ENCODE data around the gene ARCN1. TPM values are rescaled to one million over a fixed set of nuclear protein-coding genes. Genes with fewer than 3 reads are reported as not detected.

Gene ARCN1
- total RNA-seq, 2 experiments from 2014 or later: 107 to 108 TPM

GRCh38 chr11:118612378-118612777 lies 40.2 kb downstream of the ARCN1 start:
- Mint-ChIP-seq H3K27me3 (peaks cover 19% of the 10 kb centered on the region), H3K36me3 (peaks cover 1% of the 10 kb centered on the region), H3K4me1 (peaks cover 19% of the 10 kb centered on the region), H3K9me3 (no peaks in the 10 kb centered on the region), H3K27ac (no peak overlapping the region), H3K4me3 (no peak overlapping the region)
- DNase-seq (no peak), ATAC-seq (ENCODE audit: low read depth) (no peak)
- POLR2A ChIA-PET: interaction anchor here (1.1 kb wide), 1 partner anchor 10 kb away, joined by 3 read pairs; no protein-coding TSS in a partner anchor

- H3K36me3 Mint-ChIP-seq: peaks cover 1% of the 10 kb centered on the region
- DNase-seq (peak; percentile 21), ATAC-seq (ENCODE audit: low read depth) (no peak)
- H3K4me3 Mint-ChIP-seq: no peak overlapping the region
- peaks cover 11% of the 10 kb centered on the region for H3K27me3 Mint-ChIP-seq
- peaks cover 9% of the 10 kb centered on the region for H3K4me1 Mint-ChIP-seq
- POLR2A ChIA-PET: no interaction called here
- no peaks in the 10 kb centered on the region for H3K9me3 Mint-ChIP-seq
- no peak overlapping the region for H3K27ac Mint-ChIP-seq
Observed at GRCh38 chr11:118614511-118614910, 42.3 kb downstream of the ARCN1 start.

- ATAC-seq (ENCODE audit: low read depth) (no peak), DNase-seq (peak; percentile 8)
- POLR2A ChIA-PET: no interaction called here
- Mint-ChIP-seq H3K4me3 (no peak overlapping the region), H3K9me3 (no peaks in the 10 kb centered on the region), H3K4me1 (peaks cover 6% of the 10 kb centered on the region), H3K27me3 (peaks cover 7% of the 10 kb centered on the region), H3K27ac (no peak overlapping the region), H3K36me3 (peaks cover 1% of the 10 kb centered on the region)
Observed at GRCh38 chr11:118615282-118615975, 43.2 kb downstream of the ARCN1 start.

- Mint-ChIP-seq H3K36me3 (peaks cover 1% of the 10 kb centered on the region), H3K27me3 (peaks cover 11% of the 10 kb centered on the region), H3K9me3 (no peaks in the 10 kb centered on the region), H3K4me1 (peaks cover 8% of the 10 kb centered on the region), H3K27ac (no peak overlapping the region), H3K4me3 (no peak overlapping the region)
- POLR2A ChIA-PET: no interaction called here
- no peak for ATAC-seq (ENCODE audit: low read depth)
- DNase-seq: peak; percentile 22
Observed at GRCh38 chr11:118615976-118616371, 43.8 kb downstream of the ARCN1 start.

- H3K27ac Mint-ChIP-seq: no peak overlapping the region
- H3K27me3 Mint-ChIP-seq: peaks cover 18% of the 10 kb centered on the region
- peak; percentile 21 for DNase-seq
- no peak overlapping the region for H3K4me3 Mint-ChIP-seq
- no peaks in the 10 kb centered on the region for H3K36me3 Mint-ChIP-seq
- no peak for ATAC-seq (ENCODE audit: low read depth)
- POLR2A ChIA-PET: no interaction called here
- H3K4me1 Mint-ChIP-seq: peaks cover 6% of the 10 kb centered on the region
- no peaks in the 10 kb centered on the region for H3K9me3 Mint-ChIP-seq
Observed at GRCh38 chr11:118618115-118618990, 46.1 kb downstream of the ARCN1 start.

GRCh38 chr11:118618991-118619375 lies 46.8 kb downstream of the ARCN1 start:
- no peak overlapping the region for H3K4me3 Mint-ChIP-seq
- POLR2A ChIA-PET: no interaction called here
- no peak overlapping the region for H3K27ac Mint-ChIP-seq
- peaks cover 18% of the 10 kb centered on the region for H3K27me3 Mint-ChIP-seq
- peak; percentile 21 for DNase-seq
- H3K36me3 Mint-ChIP-seq: no peaks in the 10 kb centered on the region
- H3K9me3 Mint-ChIP-seq: no peaks in the 10 kb centered on the region
- ATAC-seq (ENCODE audit: low read depth): no peak
- H3K4me1 Mint-ChIP-seq: peaks cover 6% of the 10 kb centered on the region

GRCh38 chr11:118619444-118620197 lies 47.4 kb downstream of the ARCN1 start:
- peak; percentile 8 for DNase-seq
- no peak for ATAC-seq (ENCODE audit: low read depth)
- no peak overlapping the region for H3K4me3 Mint-ChIP-seq
- POLR2A ChIA-PET: no interaction called here
- H3K27ac Mint-ChIP-seq: no peak overlapping the region
- H3K27me3 Mint-ChIP-seq: peaks cover 18% of the 10 kb centered on the region
- no peaks in the 10 kb centered on the region for H3K36me3 Mint-ChIP-seq
- peaks cover 6% of the 10 kb centered on the region for H3K4me1 Mint-ChIP-seq
- H3K9me3 Mint-ChIP-seq: no peaks in the 10 kb centered on the region

- ATAC-seq (ENCODE audit: low read depth) (no peak), DNase-seq (peak; percentile 21)
- Mint-ChIP-seq H3K4me3 (peak overlapping the region; percentile 76), H3K27me3 (peaks cover 18% of the 10 kb centered on the region), H3K4me1 (peaks cover 6% of the 10 kb centered on the region), H3K27ac (peak overlapping the region; percentile 32), H3K36me3 (no peaks in the 10 kb centered on the region), H3K9me3 (no peaks in the 10 kb centered on the region)
- POLR2A ChIA-PET: no interaction called here
Observed at GRCh38 chr11:118620529-118621070, 48.4 kb downstream of the ARCN1 start.

- Mint-ChIP-seq H3K9me3 (no peaks in the 10 kb centered on the region), H3K4me1 (peaks cover 6% of the 10 kb centered on the region), H3K27ac (peak overlapping the region; percentile 32), H3K36me3 (no peaks in the 10 kb centered on the region), H3K4me3 (peak overlapping the region; percentile 76), H3K27me3 (peaks cover 18% of the 10 kb centered on the region)
- POLR2A ChIA-PET: no interaction called here
- ATAC-seq (ENCODE audit: low read depth) (peak; percentile 66), DNase-seq (peak; percentile 57)
Observed at GRCh38 chr11:118621071-118621783, 49.0 kb downstream of the ARCN1 start.

- H3K36me3 Mint-ChIP-seq: no peaks in the 10 kb centered on the region
- no peak for ATAC-seq (ENCODE audit: low read depth)
- H3K4me3 Mint-ChIP-seq: peak overlapping the region; percentile 37
- POLR2A ChIA-PET: interaction anchor here (1.2 kb wide), 1 partner anchor 9 kb away, joined by 3 read pairs; no protein-coding TSS in a partner anchor
- H3K27me3 Mint-ChIP-seq: peaks cover 18% of the 10 kb centered on the region
- H3K27ac Mint-ChIP-seq: no peak overlapping the region
- peaks cover 6% of the 10 kb centered on the region for H3K4me1 Mint-ChIP-seq
- H3K9me3 Mint-ChIP-seq: no peaks in the 10 kb centered on the region
- peak; percentile 29 for DNase-seq
Observed at GRCh38 chr11:118621784-118622375, 49.7 kb downstream of the ARCN1 start.

- DNase-seq (no peak), ATAC-seq (ENCODE audit: low read depth) (no peak)
- Mint-ChIP-seq H3K4me1 (peaks cover 6% of the 10 kb centered on the region), H3K4me3 (no peak overlapping the region), H3K9me3 (no peaks in the 10 kb centered on the region), H3K27me3 (peaks cover 18% of the 10 kb centered on the region), H3K36me3 (no peaks in the 10 kb centered on the region), H3K27ac (peak overlapping the region; percentile 19)
- POLR2A ChIA-PET: interaction anchor here (1.2 kb wide), 1 partner anchor 10 kb away, joined by 3 read pairs; no protein-coding TSS in a partner anchor
Observed at GRCh38 chr11:118622376-118623268, 50.4 kb downstream of the ARCN1 start.

- DNase-seq (no peak), ATAC-seq (ENCODE audit: low read depth) (no peak)
- Mint-ChIP-seq H3K4me1 (peaks cover 6% of the 10 kb centered on the region), H3K36me3 (no peaks in the 10 kb centered on the region), H3K27ac (no peak overlapping the region), H3K27me3 (peaks cover 18% of the 10 kb centered on the region), H3K9me3 (no peaks in the 10 kb centered on the region), H3K4me3 (no peak overlapping the region)
- POLR2A ChIA-PET: no interaction called here
Observed at GRCh38 chr11:118623269-118623655, 51.1 kb downstream of the ARCN1 start.

Measured in activated naive CD8-positive, alpha-beta T cell treated with anti-CD3 and anti-CD28 coated beads, Interleukin-2, amount 10 ng/mL, durations not matched to agents 7 days and 5 days (primary cell).